Mesenchymal stem cell (in vitro differentiated cells and primary cell): ENCODE measurements around the gene GJA9.
"Not testable (repeated sequence)": the region's sequence is repeated elsewhere in the genome, so short reads cannot be mapped to it uniquely, and the experiment has no call there.

Experiments
- DNase-seq: peaks from one replicate; pipeline ENCODE4 v3.0.0-alpha.2; 2013
- H2AFZ ChIP-seq: one replicate; pipeline ENCODE4 v1.6.1; 2013; ENCODE audit warnings: low read depth, mild to moderate bottlenecking, control low read depth, inconsistent platforms, low read length, moderate library complexity
- H2AK5ac ChIP-seq: 2 replicates; pipeline ENCODE4 v1.6.1; 2013; ENCODE audit warnings: low read length, moderate library complexity, mild to moderate bottlenecking, inconsistent platforms; ENCODE audit not compliant: severe bottlenecking
- H2BK120ac ChIP-seq: one replicate; pipeline ENCODE4 v1.6.1; 2013; ENCODE audit warnings: low read depth, mild to moderate bottlenecking, inconsistent platforms, low read length, moderate library complexity
- H2BK12ac ChIP-seq, 2 experiments: one replicate each; pipeline ENCODE4 v1.6.1; 2013; ENCODE audit warnings: inconsistent platforms in 2 of 2, low read length in 2 of 2, mild to moderate bottlenecking in 2 of 2, moderate library complexity in 2 of 2, control low read depth in 1 of 2
- H2BK15ac ChIP-seq: one replicate; pipeline ENCODE4 v1.6.1; 2013; ENCODE audit warnings: mild to moderate bottlenecking, low read depth, inconsistent platforms; ENCODE audit not compliant: poor library complexity, severe bottlenecking
- H2BK5ac ChIP-seq: 2 replicates; pipeline ENCODE4 v1.6.1; 2013; ENCODE audit warnings: low read depth, mild to moderate bottlenecking, low read length, control low read depth, inconsistent platforms; ENCODE audit not compliant: poor library complexity, severe bottlenecking
- H3K14ac ChIP-seq, 2 experiments: one replicate each; pipeline ENCODE4 v1.6.1; 2013; ENCODE audit warnings: inconsistent platforms in 2 of 2, low read length in 2 of 2, control low read depth in 1 of 2, mild to moderate bottlenecking in 1 of 2, moderate library complexity in 1 of 2
- H3K18ac ChIP-seq, 2 experiments: one replicate each; pipeline ENCODE4 v1.6.1; 2013; ENCODE audit warnings: inconsistent platforms in 2 of 2, low read length in 2 of 2, control low read depth in 1 of 2, low read depth in 1 of 2, mild to moderate bottlenecking in 1 of 2
- H3K23ac ChIP-seq, 2 experiments: one replicate each; pipeline ENCODE4 v1.6.1; 2013; ENCODE audit warnings: inconsistent platforms in 2 of 2, low read length in 2 of 2, mild to moderate bottlenecking in 2 of 2, moderate library complexity in 2 of 2, control low read depth in 1 of 2
- H3K27ac ChIP-seq: 2 replicates; pipeline ENCODE4 v1.5.1; 2013; ENCODE audit warnings: mild to moderate bottlenecking, moderate library complexity, low read length, control low read depth, inconsistent platforms; ENCODE audit not compliant: poor library complexity, severe bottlenecking
- H3K27me3 ChIP-seq, 2 experiments: 2 replicates each; pipeline versions ENCODE4 v1.6.1 to v1.7.0; 2013; ENCODE audit warnings: low read length in 2 of 2, mild to moderate bottlenecking in 2 of 2, moderate library complexity in 2 of 2, control low read depth in 1 of 2, inconsistent platforms in 1 of 2; ENCODE audit not compliant: control insufficient read depth in 1 of 2, insufficient read depth in 1 of 2
- H3K36me3 ChIP-seq, 2 experiments: 2 replicates each; pipeline versions ENCODE4 v1.6.1 to v1.7.0; 2013; ENCODE audit warnings: low read length in 2 of 2, control low read depth in 1 of 2, inconsistent platforms in 1 of 2, low read depth in 1 of 2, mild to moderate bottlenecking in 1 of 2; ENCODE audit not compliant: insufficient read depth in 2 of 2, control insufficient read depth in 1 of 2
- H3K4ac ChIP-seq, 2 experiments: one replicate each; pipeline ENCODE4 v1.6.1; 2013; ENCODE audit warnings: inconsistent platforms in 2 of 2, low read length in 2 of 2, mild to moderate bottlenecking in 2 of 2, moderate library complexity in 2 of 2, control low read depth in 1 of 2, low read depth in 1 of 2
- H3K4me1 ChIP-seq: 2 replicates; pipeline ENCODE4 v1.6.1; 2013; ENCODE audit warnings: low read depth, low read length, control low read depth; ENCODE audit not compliant: control insufficient read depth, insufficient read depth
- H3K4me2 ChIP-seq: 2 replicates; pipeline ENCODE4 v1.6.1; 2013; ENCODE audit warnings: low read length, mild to moderate bottlenecking, inconsistent platforms; ENCODE audit not compliant: poor library complexity, severe bottlenecking
- H3K4me3 ChIP-seq, 2 experiments: 2 replicates each; pipeline versions ENCODE4 v1.5.1 to v1.7.0; 2013; ENCODE audit warnings: low read length in 2 of 2, mild to moderate bottlenecking in 2 of 2, control low read depth in 1 of 2, low read depth in 1 of 2; ENCODE audit not compliant: insufficient read depth in 1 of 2
- H3K79me1 ChIP-seq: replicated peaks from 2 replicates; pipeline ENCODE4 v1.6.1; 2013; ENCODE audit warnings: mild to moderate bottlenecking, control low read depth, low read length, inconsistent platforms; ENCODE audit not compliant: poor library complexity, severe bottlenecking
- H3K9ac ChIP-seq: 2 replicates; pipeline ENCODE4 v1.7.0; 2013; ENCODE audit warnings: mild to moderate bottlenecking, low read length, moderate library complexity
- H3K9me3 ChIP-seq: 2 replicates; pipeline ENCODE4 v1.7.0; 2013; ENCODE audit warnings: mild to moderate bottlenecking, low read length; ENCODE audit not compliant: control insufficient read depth
- H4K8ac ChIP-seq: one replicate; pipeline ENCODE4 v1.6.1; 2013; ENCODE audit warnings: inconsistent platforms, mild to moderate bottlenecking, low read length, moderate library complexity
- H4K91ac ChIP-seq: one replicate; pipeline ENCODE4 v1.6.1; 2013; ENCODE audit warnings: mild to moderate bottlenecking, low read length, inconsistent platforms
- WGBS: methylation state at CpG from one replicate; pipeline ENCODE4 v1.1.7; 2013; ENCODE audit warnings: mixed read lengths; 5-methylcytosine and 5-hydroxymethylcytosine counted together

Gene GJA9

GRCh38 chr1:38917772-38918171 is 36.4 kb upstream of the GJA9 start:
- no peak for DNase-seq
- no peak overlapping the region for H2AFZ ChIP-seq
- H4K91ac ChIP-seq = no peak overlapping the region
- no peaks in the 10 kb centered on the region for H3K4me1 ChIP-seq
- H3K14ac ChIP-seq = no peak overlapping the region
- H3K4me3 ChIP-seq = no peak overlapping the region
- no peak overlapping the region for H2BK12ac ChIP-seq
- H3K9me3 ChIP-seq = no peaks in the 10 kb centered on the region
- H3K23ac ChIP-seq = no peak overlapping the region
- no peak overlapping the region for H3K9ac ChIP-seq
- H3K18ac ChIP-seq = no peak overlapping the region
- H4K8ac ChIP-seq = no peak overlapping the region
- WGBS = 100% methylated on average over 1 of the region's 1 CpG
- H3K27me3 ChIP-seq = no peaks in the 10 kb centered on the region
- no peak overlapping the region for H3K4me2 ChIP-seq
- H3K36me3 ChIP-seq = peaks cover 5 to 19% of the 10 kb centered on the region in 2 experiments
- no peak overlapping the region for H2BK120ac ChIP-seq
- H3K4ac ChIP-seq = no peak overlapping the region
- H2AK5ac ChIP-seq = no peak overlapping the region
- H2BK15ac ChIP-seq = no peak overlapping the region
- H3K79me1 ChIP-seq = no peaks in the 10 kb centered on the region
- H3K27ac ChIP-seq = no peak overlapping the region
- H2BK5ac ChIP-seq = no peak overlapping the region

GRCh38 chr1:38917337-38917736 is 36.0 kb upstream of the GJA9 start:
- Histone ChIP-seq H4K91ac (no peak overlapping the region), H3K18ac (no peak overlapping the region), H3K4me2 (no peak overlapping the region), H3K4ac (no peak overlapping the region), H3K14ac (no peak overlapping the region), H3K27ac (no peak overlapping the region), H3K4me1 (no peaks in the 10 kb centered on the region), H3K23ac (no peak overlapping the region), H4K8ac (no peak overlapping the region), H3K9ac (no peak overlapping the region), H3K4me3 (no peak overlapping the region), H2AFZ (no peak overlapping the region), H3K36me3 (peaks cover 5 to 19% of the 10 kb centered on the region in 2 experiments), H2AK5ac (no peak overlapping the region), H3K79me1 (no peaks in the 10 kb centered on the region), H2BK12ac (no peak overlapping the region), H2BK15ac (no peak overlapping the region), H2BK5ac (no peak overlapping the region), H3K27me3 (no peaks in the 10 kb centered on the region), H3K9me3 (no peaks in the 10 kb centered on the region), H2BK120ac (no peak overlapping the region)
- WGBS = 87% methylated on average over 3 of the region's 3 CpGs
- no peak for DNase-seq

- no peak overlapping the region for H2BK120ac ChIP-seq
- no peak overlapping the region for H3K9ac ChIP-seq
- H3K4me1 ChIP-seq = no peaks in the 10 kb centered on the region
- no peak overlapping the region for H3K4me2 ChIP-seq
- H2AFZ ChIP-seq = no peak overlapping the region
- no peak overlapping the region for H2BK5ac ChIP-seq
- H4K91ac ChIP-seq = no peak overlapping the region
- no peaks in the 10 kb centered on the region for H3K27me3 ChIP-seq
- no peak overlapping the region for H2BK15ac ChIP-seq
- H4K8ac ChIP-seq = no peak overlapping the region
- H3K23ac ChIP-seq = no peak overlapping the region
- H3K4ac ChIP-seq = no peak overlapping the region
- H3K4me3 ChIP-seq = no peak overlapping the region
- WGBS = 38% methylated on average over 3 of the region's 3 CpGs
- H2AK5ac ChIP-seq = no peak overlapping the region
- no peaks in the 10 kb centered on the region for H3K9me3 ChIP-seq
- no peaks in the 10 kb centered on the region for H3K79me1 ChIP-seq
- no peak overlapping the region for H3K27ac ChIP-seq
- H3K18ac ChIP-seq = no peak overlapping the region
- H3K14ac ChIP-seq = no peak overlapping the region
- H3K36me3 ChIP-seq = peaks cover 5 to 19% of the 10 kb centered on the region in 2 experiments
- H2BK12ac ChIP-seq = no peak overlapping the region
- DNase-seq = peak; percentile 19
These were observed 34.1 kb upstream of the GJA9 start for GRCh38 chr1:38915352-38915948.

- H2BK15ac ChIP-seq, DNase-seq, H3K23ac ChIP-seq, H3K9ac ChIP-seq, H3K9me3 ChIP-seq, H3K79me1 ChIP-seq, H3K4ac ChIP-seq, H3K27me3 ChIP-seq, H2AFZ ChIP-seq, H4K91ac ChIP-seq, H2BK5ac ChIP-seq, H2AK5ac ChIP-seq, H2BK12ac ChIP-seq, H2BK120ac ChIP-seq, H3K4me3 ChIP-seq, H4K8ac ChIP-seq, H3K14ac ChIP-seq, H3K4me2 ChIP-seq, H3K27ac ChIP-seq, H3K4me1 ChIP-seq, H3K18ac ChIP-seq: not testable (repeated sequence)
- H3K36me3 ChIP-seq = peaks cover 5 to 19% of the 10 kb centered on the region in 2 experiments
- WGBS = 95% methylated on average over 6 of the region's 8 CpGs
These were observed 33.5 kb upstream of the GJA9 start for GRCh38 chr1:38914908-38915307.
